ENCODE results near the gene PMPCA. TPM values are rescaled to one million over a fixed set of nuclear protein-coding genes. Genes with fewer than 3 reads are reported as not detected.

The PMPCA gene
- total and polyA plus RNA-seq, 4 donors, result 27.0 to 75.6 (median 41.6) TPM

GRCh38 chr9:136381966-136382513, 28.4 kb upstream of the PMPCA start:
- 95% methylated on average over 25 of the region's 25 CpGs for WGBS
- H3K36me3 ChIP-seq (ENCODE audit: control insufficient read depth in 4 of 4, insufficient read depth in 3 of 4, low read depth in 1 of 4, low read length in 3 of 4), result peaks cover 6 to 63% (median 23%) of the 10 kb centered on the region in 4 donors

GRCh38 chr9:136383436-136383835, 27.0 kb upstream of the PMPCA start:
- Histone ChIP-seq H3K4me1 (ENCODE audit: control insufficient read depth in 4 of 4, insufficient read depth in 4 of 4, low read length in 3 of 4) (peaks cover 0 to 11% (median 3%) of the 10 kb centered on the region in 4 donors), H3K27ac (ENCODE audit: low read depth in 1 of 2, low read length in 2 of 2) (no peak overlapping the region), H3K4me3 (ENCODE audit: low read depth in 1 of 3, low read length in 3 of 3) (no peak overlapping the region), H3K27me3 (ENCODE audit: control insufficient read depth in 4 of 4, insufficient read depth in 4 of 4, low read length in 3 of 4) (no peaks in the 10 kb centered on the region), H3K9ac (ENCODE audit: low read depth in 1 of 2, low read length in 2 of 2) (no peak overlapping the region), H3K36me3 (ENCODE audit: control insufficient read depth in 4 of 4, insufficient read depth in 3 of 4, low read depth in 1 of 4, low read length in 3 of 4) (peaks cover 6 to 72% (median 25%) of the 10 kb centered on the region in 4 donors), H3K9me3 (ENCODE audit: control insufficient read depth in 4 of 4, low read length in 3 of 4) (no peaks in the 10 kb centered on the region)
- no peak for DNase-seq (ENCODE audit: low spot score)
- TF ChIP-seq JUND (IDR thresholded peaks at IDR 0.05) (no peak), RXRA (IDR thresholded peaks at IDR 0.05) (no peak), ZBTB33 (IDR thresholded peaks at IDR 0.05) (no peak), MAX (IDR thresholded peaks at IDR 0.05) (no peak), FOXA2 (IDR thresholded peaks at IDR 0.05) (no peak), YY1 (IDR thresholded peaks at IDR 0.05) (no peak), GABPA (IDR thresholded peaks at IDR 0.05 in 1 of 2, conservative IDR thresholded peaks at IDR 0.05 in 1 of 2) (no peak), HNF4A (conservative IDR thresholded peaks at IDR 0.05) (no peak), EGR1 (IDR thresholded peaks at IDR 0.05; ENCODE audit: low read depth in 2 of 2) (no peak), ATF3 (IDR thresholded peaks at IDR 0.05) (no peak), TAF1 (conservative IDR thresholded peaks at IDR 0.05) (no peak), HNF4G (IDR thresholded peaks at IDR 0.05) (no peak), REST (IDR thresholded peaks at IDR 0.05) (no peak), RAD21 (IDR thresholded peaks at IDR 0.05) (no peak)
- WGBS, result 97% methylated on average over 20 of the region's 20 CpGs

More at GRCh38 chr9:136381966-136382513, 28.4 kb upstream of the PMPCA start:
- TF ChIP-seq YY1 (IDR thresholded peaks at IDR 0.05) (no peak), NR2F2 (IDR thresholded peaks at IDR 0.05) (no peak), FOXA2 (IDR thresholded peaks at IDR 0.05) (no peak), CTCF (IDR thresholded peaks at IDR 0.05; ENCODE audit: low read depth, low read length, missing input control) (no peak), SP1 (IDR thresholded peaks at IDR 0.05) (no peak)
- Histone ChIP-seq H3K4me3 (ENCODE audit: low read depth in 1 of 3, low read length in 3 of 3) (no peak overlapping the region), H3K9ac (ENCODE audit: low read depth in 1 of 2, low read length in 2 of 2) (no peak overlapping the region), H3K4me1 (ENCODE audit: control insufficient read depth in 4 of 4, insufficient read depth in 4 of 4, low read length in 3 of 4) (peaks cover 0 to 17% (median 6%) of the 10 kb centered on the region in 4 donors), H3K27me3 (ENCODE audit: control insufficient read depth in 4 of 4, insufficient read depth in 4 of 4, low read length in 3 of 4) (no peaks in the 10 kb centered on the region), H3K9me3 (ENCODE audit: control insufficient read depth in 4 of 4, low read length in 3 of 4) (no peaks in the 10 kb centered on the region), H3K27ac (ENCODE audit: low read depth in 1 of 2, low read length in 2 of 2) (no peak overlapping the region)
- DNase-seq (ENCODE audit: low spot score), result no peak

All from liver (tissue), 9 donors.